Measurements from ENCODE around the gene VDAC2. TPM values are rescaled to one million over a fixed set of nuclear protein-coding genes. Genes with fewer than 3 reads are reported as not detected.

The VDAC2 gene
- total and polyA plus RNA-seq, 2 donors (not counting 1 experiment from before 2014, with no cell fraction given) = 49.2 to 83.6 TPM

- no peaks in the 10 kb centered on the region for H3K4me1 Mint-ChIP-seq
- Histone ChIP-seq H4K20me1 (ENCODE audit: control insufficient read depth, insufficient read depth, low read length, poor library complexity, severe bottlenecking) (no peaks in the 10 kb centered on the region), H2AFZ (ENCODE audit: insufficient read depth, low read depth, low read length, poor library complexity, severe bottlenecking) (no peak overlapping the region), H3K9me3 (ENCODE audit: control extremely low read depth in 1 of 3, control insufficient read depth in 2 of 3, insufficient read depth in 1 of 3, low read length in 2 of 3) (no peaks in the 10 kb centered on the region), H3K4me1 (ENCODE audit: control insufficient read depth in 2 of 2, insufficient read depth in 2 of 2, low read length in 2 of 2) (no peaks in the 10 kb centered on the region), H3K36me3 (replicated peaks in 1 of 2; ENCODE audit: control extremely low read depth in 1 of 2, control insufficient read depth in 1 of 2, extremely low read depth in 1 of 2, insufficient read depth in 2 of 2, low read length in 1 of 2) (no peaks in the 10 kb centered on the region), H3K9ac (ENCODE audit: low read length) (no peak overlapping the region), H3K27me3 (replicated peaks in 1 of 4; ENCODE audit: control extremely low read depth in 1 of 4, control insufficient read depth in 3 of 4, insufficient read depth in 4 of 4, low read length in 3 of 4) (no peaks in the 10 kb centered on the region), H3K79me2 (ENCODE audit: control insufficient read depth, insufficient read depth, low read length) (no peaks in the 10 kb centered on the region), H3K4me2 (replicated peaks; ENCODE audit: low read depth, low read length, poor library complexity, severe bottlenecking) (no peak overlapping the region), H3K27ac (ENCODE audit: low read length in 2 of 2) (no peak overlapping the region), H3K4me3 (ENCODE audit: control extremely low read depth in 1 of 5, extremely low read depth in 1 of 5, insufficient read depth in 1 of 5, low read depth in 2 of 5, low read length in 4 of 5) (no peak overlapping the region)
- DNase-seq = no peak
- CTCF ChIA-PET = no interaction called here
- intact Hi-C loops (cut with micrococcal nuclease) = no loop called here
- WGBS (ENCODE audit: insufficient coverage) = 87% methylated on average over 2 of the region's 5 CpGs
- H3K27me3 Mint-ChIP-seq = no peaks in the 10 kb centered on the region
- no peak overlapping the region for H3K27ac Mint-ChIP-seq
- no peak for ATAC-seq (ENCODE audit: low read depth)
- POLR2A ChIA-PET = no interaction called here
- TF ChIP-seq CTCF (IDR thresholded peaks at IDR 0.05) (no peak), EZH2 (IDR thresholded peaks at IDR 0.05; ENCODE audit: borderline replicate concordance, insufficient read depth, low read depth, low read length, poor library complexity, severe bottlenecking) (no peak)
- H3K9me3 Mint-ChIP-seq (ENCODE audit: insufficient read depth) = no peaks in the 10 kb centered on the region
- H3K4me3 Mint-ChIP-seq = no peak overlapping the region
Measured at GRCh38 chr10:75266945-75267344, 56.3 kb downstream of the VDAC2 start.

- no peak for ATAC-seq (ENCODE audit: low read depth)
- H4K20me1 ChIP-seq (ENCODE audit: control insufficient read depth, insufficient read depth, low read length, poor library complexity, severe bottlenecking) = no peaks in the 10 kb centered on the region
- H3K36me3 ChIP-seq (replicated peaks in 1 of 2; ENCODE audit: control extremely low read depth in 1 of 2, control insufficient read depth in 1 of 2, extremely low read depth in 1 of 2, insufficient read depth in 2 of 2, low read length in 1 of 2) = no peaks in the 10 kb centered on the region
- intact Hi-C loops (cut with micrococcal nuclease) = no loop called here
- no peak for DNase-seq
- Mint-ChIP-seq H3K27ac (no peak overlapping the region), H3K9me3 (ENCODE audit: insufficient read depth) (no peaks in the 10 kb centered on the region), H3K4me1 (no peaks in the 10 kb centered on the region), H3K27me3 (peaks cover 3% of the 10 kb centered on the region), H3K4me3 (no peak overlapping the region)
- no peak overlapping the region for H3K4me3 ChIP-seq (ENCODE audit: control extremely low read depth in 1 of 5, extremely low read depth in 1 of 5, insufficient read depth in 1 of 5, low read depth in 2 of 5, low read length in 4 of 5)
- POLR2A ChIA-PET = no interaction called here
- H3K27me3 ChIP-seq (replicated peaks in 1 of 4; ENCODE audit: control extremely low read depth in 1 of 4, control insufficient read depth in 3 of 4, insufficient read depth in 4 of 4, low read length in 3 of 4) = no peaks in the 10 kb centered on the region
- CTCF ChIA-PET = no interaction called here
- H3K4me2 ChIP-seq (replicated peaks; ENCODE audit: low read depth, low read length, poor library complexity, severe bottlenecking) = no peak overlapping the region
- TF ChIP-seq EZH2 (IDR thresholded peaks at IDR 0.05; ENCODE audit: borderline replicate concordance, insufficient read depth, low read depth, low read length, poor library complexity, severe bottlenecking) = no peak
- no peak for TF ChIP-seq CTCF (IDR thresholded peaks at IDR 0.05)
- no peak overlapping the region for H3K27ac ChIP-seq (ENCODE audit: low read length in 2 of 2)
- WGBS (ENCODE audit: insufficient coverage) = 100% methylated on average over 1 of the region's 5 CpGs
- no peak overlapping the region for H2AFZ ChIP-seq (ENCODE audit: insufficient read depth, low read depth, low read length, poor library complexity, severe bottlenecking)
- H3K79me2 ChIP-seq (ENCODE audit: control insufficient read depth, insufficient read depth, low read length) = no peaks in the 10 kb centered on the region
- H3K9me3 ChIP-seq (ENCODE audit: control extremely low read depth in 1 of 3, control insufficient read depth in 2 of 3, insufficient read depth in 1 of 3, low read length in 2 of 3) = no peaks in the 10 kb centered on the region
- H3K4me1 ChIP-seq (ENCODE audit: control insufficient read depth in 2 of 2, insufficient read depth in 2 of 2, low read length in 2 of 2) = no peaks in the 10 kb centered on the region
- no peak overlapping the region for H3K9ac ChIP-seq (ENCODE audit: low read length)
Measured at GRCh38 chr10:75269605-75270004, 59.0 kb downstream of the VDAC2 start.

All from B cell (primary cell).